B cell (primary cell): ENCODE data around the gene NOP53.

Source experiments
- EZH2 ChIP-seq: IDR thresholded peaks from 2 replicates; pipeline ENCODE4 v1.6.1; 2012; ENCODE audit warnings: borderline replicate concordance, low read depth, mild to moderate bottlenecking, moderate library complexity, low read length; ENCODE audit not compliant: insufficient read depth, poor library complexity, severe bottlenecking
- TF ChIP-seq, protein P1 (sequence below): fragments of 200-600 bp; IDR thresholded peaks from one replicate; pipeline ENCODE4 v1.8.0; 2022; ENCODE audit warnings: antibody characterized with exemption, mild to moderate bottlenecking

DNA sequence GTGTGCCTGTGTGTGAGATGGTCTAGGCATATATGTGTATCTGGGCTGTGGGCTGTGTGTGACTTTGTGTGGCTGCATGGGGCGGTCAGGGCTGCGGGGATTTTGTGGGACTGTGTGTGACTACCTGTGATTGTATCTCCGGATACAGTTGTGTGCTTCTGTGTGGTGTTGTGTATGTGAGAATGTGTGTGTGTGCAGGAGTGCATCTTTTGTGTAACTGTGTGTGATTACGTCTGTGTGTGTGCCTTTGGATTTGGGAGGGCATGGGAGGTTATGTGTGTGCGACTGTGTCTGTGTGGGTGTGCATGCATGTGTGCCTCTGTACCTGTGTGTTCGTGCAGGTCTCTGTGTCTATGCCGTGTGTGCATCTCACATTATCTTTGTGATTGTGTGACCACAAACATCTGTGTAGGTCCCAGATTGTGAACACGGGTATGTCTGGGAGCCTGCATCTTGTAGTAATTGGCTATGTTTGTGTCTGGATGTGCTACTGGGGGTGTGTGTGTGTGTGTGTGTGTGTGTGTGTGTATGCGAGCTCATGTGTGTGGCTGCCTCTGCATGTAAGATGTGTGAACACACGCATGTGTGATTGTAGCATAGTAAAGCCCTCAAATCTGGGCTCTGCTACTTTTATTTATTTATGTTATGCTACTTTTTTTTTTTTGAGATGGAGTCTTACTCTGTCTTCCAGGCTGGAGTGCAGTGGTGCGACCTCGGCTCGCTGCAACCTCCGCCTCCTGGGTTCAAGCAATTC, 24.5 kb upstream of the NOP53 start:
- TF ChIP-seq, protein P1, sequence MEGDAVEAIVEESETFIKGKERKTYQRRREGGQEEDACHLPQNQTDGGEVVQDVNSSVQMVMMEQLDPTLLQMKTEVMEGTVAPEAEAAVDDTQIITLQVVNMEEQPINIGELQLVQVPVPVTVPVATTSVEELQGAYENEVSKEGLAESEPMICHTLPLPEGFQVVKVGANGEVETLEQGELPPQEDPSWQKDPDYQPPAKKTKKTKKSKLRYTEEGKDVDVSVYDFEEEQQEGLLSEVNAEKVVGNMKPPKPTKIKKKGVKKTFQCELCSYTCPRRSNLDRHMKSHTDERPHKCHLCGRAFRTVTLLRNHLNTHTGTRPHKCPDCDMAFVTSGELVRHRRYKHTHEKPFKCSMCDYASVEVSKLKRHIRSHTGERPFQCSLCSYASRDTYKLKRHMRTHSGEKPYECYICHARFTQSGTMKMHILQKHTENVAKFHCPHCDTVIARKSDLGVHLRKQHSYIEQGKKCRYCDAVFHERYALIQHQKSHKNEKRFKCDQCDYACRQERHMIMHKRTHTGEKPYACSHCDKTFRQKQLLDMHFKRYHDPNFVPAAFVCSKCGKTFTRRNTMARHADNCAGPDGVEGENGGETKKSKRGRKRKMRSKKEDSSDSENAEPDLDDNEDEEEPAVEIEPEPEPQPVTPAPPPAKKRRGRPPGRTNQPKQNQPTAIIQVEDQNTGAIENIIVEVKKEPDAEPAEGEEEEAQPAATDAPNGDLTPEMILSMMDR: no peak
- no peak for TF ChIP-seq EZH2
